ENCODE measurements around the gene NPR2. TPM values are rescaled to one million over a fixed set of nuclear protein-coding genes. Genes with fewer than 3 reads are reported as not detected.

NPR2 gene
- total and polyA plus RNA-seq, 2 of the 13 experiments (the other 11 are each of a cell fraction or from before 2014, with no cell fraction given): 7.4 to 9.4 TPM

GRCh38 chr9:35771534-35771933 lies 19.9 kb upstream of the NPR2 start:
- Histone ChIP-seq H3K27me3 (ENCODE audit: control insufficient read depth in 1 of 2, insufficient read depth in 2 of 2, low read length in 2 of 2) (no peaks in the 10 kb centered on the region), H4K20me1 (ENCODE audit: insufficient read depth, low read length) (no peaks in the 10 kb centered on the region), H3K27ac (ENCODE audit: extremely low read length, insufficient read depth, low read length) (peak overlapping the region; percentile 21), H3K9ac (ENCODE audit: insufficient read depth, low read depth, low read length) (no peak overlapping the region), H3K79me2 (ENCODE audit: insufficient read depth, low read length) (peaks cover 7% of the 10 kb centered on the region), H3K4me1 (ENCODE audit: insufficient read depth, low read length) (peaks cover 50% of the 10 kb centered on the region), H2AFZ (ENCODE audit: low read length) (no peak overlapping the region), H3K36me3 (replicated peaks in 1 of 2; ENCODE audit: control insufficient read depth in 1 of 2, insufficient read depth in 2 of 2, low read length in 2 of 2) (no peaks in the 10 kb centered on the region), H3K4me3 (replicated peaks in 1 of 3; ENCODE audit: insufficient read depth in 1 of 3, low read depth in 2 of 3, low read length in 3 of 3) (no peak overlapping the region), H3K9me3 (ENCODE audit: low read length) (no peaks in the 10 kb centered on the region), H3K4me2 (ENCODE audit: low read depth, low read length) (peak overlapping the region; percentile 32; the same call in 1 of the 2 replicates)
- DNase-seq (ENCODE audit: low spot score) (peak; percentile 64), FAIRE-seq (peak; percentile 73), ATAC-seq (peak; percentile 35; the same call in 2 of the 3 replicates)
- CTCF ChIA-PET (ENCODE audit: low intra/inter-chr PET ratio, low total read pairs): no interaction called here
- intact Hi-C loops (cut with micrococcal nuclease; ENCODE audit: unreplicated experiment) (no loop called here), in situ Hi-C loops (cut with HindIII; ENCODE audit: extremely low pct_ligation_motif_present, low pct_unique_long_range_greater_than_20kb) (no loop called here)
- TF ChIP-seq ZFP37 (CRISPR knock-in tag; IDR thresholded peaks at IDR 0.05; ENCODE audit: borderline replicate concordance) (no peak), PAXIP1 (CRISPR knock-in tag; conservative IDR thresholded peaks at IDR 0.05) (0 out of 2 replicates have a peak, but pooled peaks have one; percentile 16), MLXIP (CRISPR knock-in tag; IDR thresholded peaks at IDR 0.05; ENCODE audit: borderline replicate concordance) (no peak), MAX (IDR thresholded peaks at IDR 0.05) (no peak), ZNF180 (CRISPR knock-in tag; IDR thresholded peaks at IDR 0.05; ENCODE audit: borderline replicate concordance, low read depth) (no peak), NFIC (IDR thresholded peaks at IDR 0.05; ENCODE audit: low read length) (peak; percentile 20; the same call in 1 of the 2 replicates), HOXA9 (CRISPR knock-in tag; IDR thresholded peaks at IDR 0.05; ENCODE audit: borderline replicate concordance) (no peak), PTBP1 (IDR thresholded peaks at IDR 0.05; ENCODE audit: low read depth, low read length, poor library complexity, severe bottlenecking) (no peak), FOXA1 (IDR thresholded peaks at IDR 0.05) (no peak), FOXA1 (CRISPR knock-in tag; IDR thresholded peaks at IDR 0.05) (peak; percentile 54; the same call in 1 of the 2 replicates), ZNF530 (CRISPR knock-in tag; IDR thresholded peaks at IDR 0.05; ENCODE audit: low read depth) (no peak), HDAC2 (CRISPR knock-in tag; IDR thresholded peaks at IDR 0.05) (0 out of 2 replicates have a peak, but pooled peaks have one; percentile 3), ZSCAN22 (CRISPR knock-in tag; IDR thresholded peaks at IDR 0.05) (no peak), MAF1 (CRISPR knock-in tag; IDR thresholded peaks at IDR 0.05; ENCODE audit: borderline replicate concordance) (no peak), ZNF674 (CRISPR knock-in tag; IDR thresholded peaks at IDR 0.05; ENCODE audit: low read depth) (no peak), CREB1 (IDR thresholded peaks at IDR 0.05) (no peak), CREB1 (CRISPR knock-in tag; IDR thresholded peaks at IDR 0.05) (no peak), NCOA2 (CRISPR knock-in tag; IDR thresholded peaks at IDR 0.05) (no peak), KLF15 (CRISPR knock-in tag; IDR thresholded peaks at IDR 0.05; ENCODE audit: borderline replicate concordance) (no peak), KAT8 (CRISPR knock-in tag; IDR thresholded peaks at IDR 0.05) (no peak)
- 14% methylated on average over 1 of the region's 1 CpG for WGBS (ENCODE audit: low lambda C conversion rate)
- no TSS peak for BruUV-seq (replicated peaks)
- POLR2A ChIA-PET: interaction anchor here (0.7 to 2.3 kb wide), 6 partner anchors 12 to 43 kb away, joined by 3 to 7 read pairs (median 4); partner anchors contain the start of genes CREB3, GBA2, HINT2 and RGP1
